Stomach smooth muscle (tissue), 2 donors: Measurements from ENCODE around the gene ANKEF1.
"Not testable (repeated sequence)": the region's sequence is repeated elsewhere in the genome, so short reads cannot be mapped to it uniquely, and the experiment has no call there.

Experiments used
- H3K27ac ChIP-seq: one replicate; pipeline ENCODE4 v1.7.0; 2013; ENCODE audit warnings: mild to moderate bottlenecking, low read length, inconsistent platforms
- H3K27me3 ChIP-seq, 2 donors: one replicate each; pipeline ENCODE4 v1.7.0; 2013; ENCODE audit warnings: low read length in 2 of 2; ENCODE audit not compliant: insufficient read depth in 2 of 2, control insufficient read depth in 1 of 2
- H3K36me3 ChIP-seq, 2 donors: one replicate each; pipeline ENCODE4 v1.7.0; 2013; ENCODE audit warnings: low read length in 2 of 2; ENCODE audit not compliant: control insufficient read depth in 2 of 2, insufficient read depth in 2 of 2
- H3K4me1 ChIP-seq: one replicate; pipeline ENCODE4 v1.7.0; 2013; ENCODE audit warnings: low read length; ENCODE audit not compliant: control insufficient read depth, insufficient read depth
- H3K4me3 ChIP-seq, 2 donors: one replicate each; pipeline ENCODE4 v1.7.0; 2013; ENCODE audit warnings: low read length in 2 of 2
- H3K9ac ChIP-seq, 2 donors: one replicate each; pipeline ENCODE4 v1.7.0; 2013; ENCODE audit warnings: low read length in 2 of 2, mild to moderate bottlenecking in 1 of 2
- H3K9me3 ChIP-seq, 2 donors: one replicate each; pipeline ENCODE4 v1.7.0; 2013; ENCODE audit warnings: low read length in 2 of 2; ENCODE audit not compliant: control insufficient read depth in 2 of 2
- donor health status: healthy.
- donor health status: Pancreatic carcinoma.

The ANKEF1 gene

GRCh38 chr20:10032269-10032668, 2.5 kb upstream of the ANKEF1 start:
- H3K27ac ChIP-seq, H3K27me3 ChIP-seq, H3K4me3 ChIP-seq, H3K9me3 ChIP-seq, H3K4me1 ChIP-seq, H3K36me3 ChIP-seq, H3K9ac ChIP-seq: not testable (repeated sequence)

GRCh38 chr20:10033905-10034650, 709 bp upstream of the ANKEF1 start:
- no peak overlapping the region for H3K27ac ChIP-seq
- no peaks in the 10 kb centered on the region for H3K4me1 ChIP-seq
- peak overlapping the region in 1 of 2 donors; percentile 40 for H3K4me3 ChIP-seq
- no peaks in the 10 kb centered on the region for H3K9me3 ChIP-seq
- no peaks in the 10 kb centered on the region for H3K27me3 ChIP-seq
- no peaks in the 10 kb centered on the region for H3K36me3 ChIP-seq
- H3K9ac ChIP-seq: no peak overlapping the region

DNA sequence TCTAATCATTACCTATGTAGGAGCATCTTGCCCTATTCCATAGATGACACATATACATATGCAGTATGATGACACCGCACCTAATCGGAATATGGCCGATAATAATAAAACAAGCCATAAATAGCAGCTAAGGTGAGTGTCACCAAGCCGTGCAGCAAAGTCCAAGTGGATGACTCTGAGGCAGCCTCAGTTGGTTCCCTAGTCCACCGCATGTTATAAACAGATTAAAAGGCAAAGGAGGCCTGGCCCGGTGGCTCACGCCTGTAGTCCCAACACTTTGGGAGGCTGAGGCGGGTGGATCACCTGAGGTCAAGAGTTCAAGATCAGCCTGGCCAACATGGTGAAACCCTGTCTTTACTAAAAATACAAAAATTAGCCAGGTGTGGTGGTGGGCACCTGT, 1.5 kb downstream of the ANKEF1 start:
- not testable (repeated sequence) for H3K27me3 ChIP-seq, H3K4me3 ChIP-seq, H3K4me1 ChIP-seq, H3K9me3 ChIP-seq, H3K36me3 ChIP-seq, H3K9ac ChIP-seq, H3K27ac ChIP-seq

DNA sequence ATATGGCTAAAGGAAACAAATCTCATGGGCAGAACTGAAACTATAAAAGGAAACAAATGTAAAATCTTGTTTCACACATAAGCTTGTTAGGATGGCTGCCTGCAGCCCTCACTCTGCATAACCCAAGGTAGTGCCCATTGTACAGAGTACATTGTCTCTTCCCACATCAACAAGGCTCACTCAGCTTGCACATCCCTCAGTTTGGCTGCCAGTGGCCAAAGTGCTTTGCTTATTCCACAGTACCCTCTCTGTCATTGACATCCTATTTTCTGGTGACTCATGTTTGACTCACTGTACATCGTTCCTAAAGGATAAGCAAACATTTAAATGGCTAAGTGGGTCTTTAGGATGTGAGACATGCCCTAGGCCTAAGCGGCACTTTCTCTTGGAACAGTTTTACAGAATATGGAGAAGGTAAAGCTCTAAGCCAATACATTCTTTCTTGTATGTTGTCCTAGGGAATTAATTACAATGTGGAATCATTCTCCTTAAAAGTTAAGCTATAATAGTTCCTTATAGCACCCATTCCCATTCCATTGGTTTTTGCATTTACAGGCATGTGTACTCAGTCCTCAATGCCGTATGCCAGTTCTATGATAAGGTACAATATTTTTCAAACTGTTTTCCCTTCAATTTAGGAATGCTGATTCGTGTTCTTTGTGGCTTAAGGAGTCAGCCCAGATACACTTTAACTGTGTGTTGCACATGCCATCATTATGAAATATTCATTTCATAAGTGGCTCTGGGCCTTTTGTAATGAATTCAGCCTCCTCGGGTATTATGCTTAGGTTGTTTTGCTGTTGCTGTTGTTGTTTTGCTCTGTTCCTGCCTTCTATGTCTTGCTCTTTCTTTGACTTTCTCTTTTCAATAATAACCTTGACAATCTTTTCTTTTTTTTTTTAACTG, 5.5 kb downstream of the ANKEF1 start:
- no peak overlapping the region for H3K27ac ChIP-seq

GRCh38 chr20:10042086-10042485, 7.3 kb downstream of the ANKEF1 start:
- no peaks in the 10 kb centered on the region for H3K27me3 ChIP-seq
- no peak overlapping the region for H3K27ac ChIP-seq
- no peak overlapping the region for H3K9ac ChIP-seq
- H3K36me3 ChIP-seq: no peaks in the 10 kb centered on the region
- no peaks in the 10 kb centered on the region for H3K9me3 ChIP-seq
- no peaks in the 10 kb centered on the region for H3K4me1 ChIP-seq
- H3K4me3 ChIP-seq: no peak overlapping the region

More for the DNA sequence above, 5.5 kb downstream of the ANKEF1 start:
- no peak overlapping the region for H3K4me3 ChIP-seq
- no peaks in the 10 kb centered on the region for H3K4me1 ChIP-seq
- no peaks in the 10 kb centered on the region for H3K9me3 ChIP-seq
- H3K9ac ChIP-seq: no peak overlapping the region
- H3K36me3 ChIP-seq: no peaks in the 10 kb centered on the region
- H3K27me3 ChIP-seq: no peaks in the 10 kb centered on the region

GRCh38 chr20:10047427-10047826, 12.6 kb downstream of the ANKEF1 start:
- Histone ChIP-seq H3K27ac (no peak overlapping the region), H3K27me3 (no peaks in the 10 kb centered on the region), H3K4me1 (no peaks in the 10 kb centered on the region), H3K9me3 (no peaks in the 10 kb centered on the region), H3K4me3 (no peak overlapping the region), H3K9ac (no peak overlapping the region), H3K36me3 (no peaks in the 10 kb centered on the region)

DNA sequence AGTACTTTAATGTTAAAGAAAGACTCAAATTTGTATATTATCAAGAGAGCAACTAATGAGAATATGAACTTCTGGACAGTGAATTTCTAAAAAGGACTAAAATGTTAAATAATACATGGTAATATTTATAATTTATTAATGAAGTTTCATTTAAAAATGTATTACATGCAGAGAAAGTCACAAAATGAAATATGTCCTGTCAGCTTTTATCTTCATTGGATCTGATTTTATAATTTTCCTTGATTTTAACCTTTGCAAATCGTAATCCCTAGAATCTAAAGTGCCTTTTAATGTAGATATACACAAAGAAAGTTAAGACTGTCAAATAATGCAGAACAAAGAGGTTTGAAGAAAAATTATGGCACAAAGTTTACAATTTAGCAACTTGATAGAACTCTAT, 16.4 kb downstream of the ANKEF1 start:
- Histone ChIP-seq H3K27ac (no peak overlapping the region), H3K4me3 (no peak overlapping the region), H3K4me1 (no peaks in the 10 kb centered on the region), H3K9me3 (no peaks in the 10 kb centered on the region), H3K9ac (no peak overlapping the region), H3K27me3 (no peaks in the 10 kb centered on the region), H3K36me3 (no peaks in the 10 kb centered on the region)

DNA sequence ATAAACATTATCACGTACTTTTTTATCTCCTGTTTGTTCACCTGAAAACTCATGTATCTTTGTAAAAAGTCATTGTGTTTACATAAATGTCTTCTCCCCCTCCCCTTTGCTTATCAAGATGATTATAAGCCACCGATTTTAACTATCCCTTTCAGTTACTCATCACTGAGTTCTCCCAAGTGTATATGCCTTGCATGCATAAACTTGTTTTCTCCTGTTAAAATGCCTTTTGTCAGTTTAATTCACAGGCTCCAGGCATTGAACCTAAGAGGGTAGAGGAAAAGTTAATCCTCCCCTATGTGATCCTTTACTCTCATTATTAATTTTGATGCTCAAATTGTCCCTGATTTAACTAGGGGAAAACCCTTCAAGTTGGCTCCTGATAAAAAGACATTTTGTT, 24.2 kb downstream of the ANKEF1 start:
- H3K4me3 ChIP-seq: no peak overlapping the region
- H3K4me1 ChIP-seq: no peaks in the 10 kb centered on the region
- no peaks in the 10 kb centered on the region for H3K27me3 ChIP-seq
- no peak overlapping the region for H3K27ac ChIP-seq
- no peaks in the 10 kb centered on the region for H3K9me3 ChIP-seq
- no peak overlapping the region for H3K9ac ChIP-seq
- no peaks in the 10 kb centered on the region for H3K36me3 ChIP-seq

GRCh38 chr20:10060226-10060625, 25.4 kb downstream of the ANKEF1 start:
- no peaks in the 10 kb centered on the region for H3K9me3 ChIP-seq
- H3K9ac ChIP-seq: no peak overlapping the region
- H3K4me3 ChIP-seq: no peak overlapping the region
- no peaks in the 10 kb centered on the region for H3K27me3 ChIP-seq
- H3K27ac ChIP-seq: no peak overlapping the region
- no peaks in the 10 kb centered on the region for H3K4me1 ChIP-seq
- no peaks in the 10 kb centered on the region for H3K36me3 ChIP-seq

- H3K36me3 ChIP-seq: no peaks in the 10 kb centered on the region
- no peaks in the 10 kb centered on the region for H3K4me1 ChIP-seq
- H3K9ac ChIP-seq: no peak overlapping the region
- H3K27me3 ChIP-seq: no peaks in the 10 kb centered on the region
- H3K9me3 ChIP-seq: no peaks in the 10 kb centered on the region
- no peak overlapping the region for H3K27ac ChIP-seq
- no peak overlapping the region for H3K4me3 ChIP-seq
These were observed 26.9 kb downstream of the ANKEF1 start for GRCh38 chr20:10061641-10062040.

DNA sequence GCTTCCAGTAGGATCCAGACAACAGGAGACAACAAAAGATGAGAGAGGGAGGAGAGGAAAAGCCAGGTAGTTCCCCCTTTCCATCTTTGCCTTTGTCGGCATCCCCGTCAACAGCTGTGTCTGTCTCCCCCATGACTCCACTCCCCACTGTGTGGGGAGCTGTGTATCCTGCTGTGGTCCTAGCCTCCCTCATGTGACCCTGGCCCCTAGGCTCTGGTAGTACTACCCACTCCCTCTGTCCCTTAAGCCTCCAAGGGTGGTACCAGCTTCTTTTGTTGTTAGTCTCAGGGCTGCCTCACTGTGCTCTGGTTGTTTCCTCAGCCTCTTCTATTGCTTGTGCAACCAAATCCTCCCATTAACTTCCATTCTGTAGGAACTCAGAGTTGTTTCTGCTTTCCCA, 28.7 kb downstream of the ANKEF1 start:
- Histone ChIP-seq H3K27ac (no peak overlapping the region), H3K27me3 (no peaks in the 10 kb centered on the region), H3K36me3 (no peaks in the 10 kb centered on the region), H3K4me1 (no peaks in the 10 kb centered on the region), H3K9ac (no peak overlapping the region), H3K9me3 (no peaks in the 10 kb centered on the region), H3K4me3 (no peak overlapping the region)
